HEK293 (cell line): Measurements from ENCODE around the gene POP7.

Source experiments
- GFI1B ChIP-seq: fragments of 450-650 bp; formaldehyde crosslinking; IDR thresholded peaks from 2 replicates; pipeline ENCODE4 v1.5.1; 2016; ENCODE audit warnings: missing biosample characterization, missing genetic modification characterization
- MEIS1 ChIP-seq: sonication (generic); formaldehyde crosslinking; IDR thresholded peaks from 2 replicates; pipeline ENCODE4 v1.8.1; 2022; ENCODE audit warnings: missing genetic modification reagents, mild to moderate bottlenecking, borderline replicate concordance
- OSR2 ChIP-seq: fragments of 450-650 bp; formaldehyde crosslinking; IDR thresholded peaks from 2 replicates; pipeline ENCODE4 v1.5.1; 2016; ENCODE audit warnings: missing biosample characterization, missing genetic modification characterization
- SP2 ChIP-seq: fragments of 450-650 bp; formaldehyde crosslinking; IDR thresholded peaks from 2 replicates; pipeline ENCODE4 v1.5.1; 2016; ENCODE audit warnings: missing biosample characterization, missing genetic modification characterization
- SP7 ChIP-seq: fragments of 450-650 bp; formaldehyde crosslinking; IDR thresholded peaks from 2 replicates; pipeline ENCODE4 v1.5.1; 2016; ENCODE audit warnings: missing biosample characterization, missing genetic modification characterization
- TCF7L2 ChIP-seq: IDR thresholded peaks from 2 replicates; pipeline ENCODE4 v1.6.1; 2011; ENCODE audit warnings: low read depth, mild to moderate bottlenecking, inconsistent platforms, low read length, moderate library complexity, borderline replicate concordance
- ZBTB26 ChIP-seq: fragments of 450-650 bp; formaldehyde crosslinking; optimal IDR thresholded peaks from 2 replicates; pipeline ENCODE3; 2016; ENCODE audit warnings: missing biosample characterization, mild to moderate bottlenecking, missing genetic modification characterization
- ZBTB8A ChIP-seq: fragments of 450-650 bp; formaldehyde crosslinking; IDR thresholded peaks from 2 replicates; pipeline ENCODE4 v1.5.1; 2016; ENCODE audit warnings: missing biosample characterization, missing genetic modification characterization
- ZEB2 ChIP-seq: fragments of 450-650 bp; formaldehyde crosslinking; IDR thresholded peaks from 2 replicates; pipeline ENCODE4 v1.5.1; 2016; ENCODE audit warnings: missing biosample characterization, missing genetic modification characterization
- ZFP69B ChIP-seq: fragments of 450-650 bp; formaldehyde crosslinking; IDR thresholded peaks from 2 replicates; pipeline ENCODE4 v1.5.1; 2016; ENCODE audit warnings: missing biosample characterization, missing genetic modification characterization
- ZNF112 ChIP-seq: fragments of 450-650 bp; formaldehyde crosslinking; IDR thresholded peaks from 2 replicates; pipeline ENCODE4 v1.5.0; 2017; ENCODE audit warnings: missing biosample characterization, missing genetic modification characterization
- ZNF132 ChIP-seq: fragments of 450-650 bp; formaldehyde crosslinking; IDR thresholded peaks from 2 replicates; pipeline ENCODE4 v1.5.1; 2017; ENCODE audit warnings: missing biosample characterization, missing genetic modification characterization, borderline replicate concordance
- ZNF24 ChIP-seq: fragments of 450-650 bp; formaldehyde crosslinking; IDR thresholded peaks from 2 replicates; pipeline ENCODE4 v1.5.1; 2016; ENCODE audit warnings: missing biosample characterization, missing genetic modification characterization
- ZNF266 ChIP-seq: fragments of 450-650 bp; formaldehyde crosslinking; IDR thresholded peaks from 2 replicates; pipeline ENCODE4 v1.5.1; 2016; ENCODE audit warnings: missing biosample characterization, missing genetic modification characterization, low read depth
- ZNF280D ChIP-seq: fragments of 450-650 bp; formaldehyde crosslinking; IDR thresholded peaks from 2 replicates; pipeline ENCODE4 v1.5.1; 2016; ENCODE audit warnings: missing biosample characterization, missing genetic modification characterization
- ZNF37A ChIP-seq: fragments of 450-650 bp; IDR thresholded peaks from 2 replicates; pipeline ENCODE4 v1.5.1; 2018; ENCODE audit warnings: missing biosample characterization, missing genetic modification characterization
- ZNF548 ChIP-seq: fragments of 450-650 bp; formaldehyde crosslinking; IDR thresholded peaks from 2 replicates; pipeline ENCODE4 v1.5.1; 2016; ENCODE audit warnings: missing biosample characterization, missing genetic modification characterization
- ZNF571 ChIP-seq: fragments of 450-650 bp; formaldehyde crosslinking; IDR thresholded peaks from 2 replicates; pipeline ENCODE4 v1.5.0; 2017; ENCODE audit warnings: missing biosample characterization, missing genetic modification characterization
- ZNF585B ChIP-seq: fragments of 450-650 bp; formaldehyde crosslinking; IDR thresholded peaks from 2 replicates; pipeline ENCODE4 v1.5.1; 2016; ENCODE audit warnings: missing biosample characterization, missing genetic modification characterization
- ZNF600 ChIP-seq: fragments of 450-650 bp; formaldehyde crosslinking; IDR thresholded peaks from 2 replicates; pipeline ENCODE4 v1.5.1; 2016; ENCODE audit warnings: missing biosample characterization, missing genetic modification characterization
- ZNF692 ChIP-seq: fragments of 450-650 bp; formaldehyde crosslinking; IDR thresholded peaks from 2 replicates; pipeline ENCODE4 v1.5.1; 2016; ENCODE audit warnings: missing biosample characterization, missing genetic modification characterization
- ZNF701 ChIP-seq: fragments of 450-650 bp; formaldehyde crosslinking; IDR thresholded peaks from 2 replicates; pipeline ENCODE4 v1.5.1; 2016; ENCODE audit warnings: missing biosample characterization, missing genetic modification characterization
- TF ChIP-seq, protein P1 (sequence below): fragments of 450-650 bp; formaldehyde crosslinking; IDR thresholded peaks from 2 replicates; pipeline ENCODE4 v1.5.1; 2016; ENCODE audit warnings: missing biosample characterization, missing genetic modification characterization, borderline replicate concordance
- TF ChIP-seq, protein P2 (sequence below): fragments of 450-650 bp; formaldehyde crosslinking; IDR thresholded peaks from 2 replicates; pipeline ENCODE4 v1.5.1; 2016; ENCODE audit warnings: missing biosample characterization, missing genetic modification characterization
- TF ChIP-seq, protein P3 (sequence below): fragments of 450-650 bp; formaldehyde crosslinking; IDR thresholded peaks from 2 replicates; pipeline ENCODE4 v1.5.1; 2017; ENCODE audit warnings: missing biosample characterization, missing genetic modification characterization

The POP7 gene

DNA sequence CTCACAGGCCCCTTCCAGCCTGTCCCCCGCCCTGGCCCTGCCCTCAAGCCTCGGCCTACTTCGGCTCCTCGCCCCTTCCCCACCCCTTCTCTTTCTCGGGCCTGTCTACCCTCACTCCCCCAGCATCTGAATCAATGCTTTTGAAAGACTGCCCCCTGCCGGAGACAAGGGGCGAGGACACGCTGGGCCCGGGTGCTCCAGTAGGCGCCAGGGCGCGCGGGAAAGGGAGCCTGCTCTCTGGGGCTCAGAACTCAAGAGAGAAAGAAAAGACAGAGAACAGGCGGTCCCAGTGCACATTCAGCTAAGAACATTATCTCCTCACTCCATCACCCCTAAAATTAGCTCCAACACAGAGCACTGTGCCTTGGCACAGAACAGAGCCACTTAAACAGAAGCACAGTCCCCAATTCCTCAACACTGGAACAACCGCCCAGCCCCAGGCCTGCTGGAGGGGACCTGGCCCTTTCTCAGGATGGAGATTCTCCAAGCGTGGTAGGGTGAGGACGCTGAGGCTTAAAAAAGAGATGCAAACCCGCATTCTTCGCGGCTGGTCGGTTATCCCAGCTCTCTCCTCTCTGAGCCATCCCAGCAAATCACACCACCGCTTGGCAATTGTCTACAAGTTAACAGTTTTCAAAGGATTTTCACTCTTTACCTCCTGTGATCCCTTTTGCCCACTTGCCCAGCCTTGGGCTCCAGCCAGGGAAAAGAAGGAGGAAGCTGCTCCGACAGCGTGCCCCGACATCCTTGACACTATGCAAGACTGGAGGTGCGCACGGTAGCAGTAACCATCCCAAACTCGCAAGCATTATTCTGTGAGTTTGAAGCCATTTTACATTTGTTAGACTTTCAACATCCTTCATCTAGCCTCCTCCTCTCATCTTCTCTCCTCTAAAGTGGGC lies 14.0 kb upstream of the POP7 start (continued):
- TF ChIP-seq ZBTB26 (tag by site-specific recombination): peak; percentile 51
- TF ChIP-seq, protein P1, sequence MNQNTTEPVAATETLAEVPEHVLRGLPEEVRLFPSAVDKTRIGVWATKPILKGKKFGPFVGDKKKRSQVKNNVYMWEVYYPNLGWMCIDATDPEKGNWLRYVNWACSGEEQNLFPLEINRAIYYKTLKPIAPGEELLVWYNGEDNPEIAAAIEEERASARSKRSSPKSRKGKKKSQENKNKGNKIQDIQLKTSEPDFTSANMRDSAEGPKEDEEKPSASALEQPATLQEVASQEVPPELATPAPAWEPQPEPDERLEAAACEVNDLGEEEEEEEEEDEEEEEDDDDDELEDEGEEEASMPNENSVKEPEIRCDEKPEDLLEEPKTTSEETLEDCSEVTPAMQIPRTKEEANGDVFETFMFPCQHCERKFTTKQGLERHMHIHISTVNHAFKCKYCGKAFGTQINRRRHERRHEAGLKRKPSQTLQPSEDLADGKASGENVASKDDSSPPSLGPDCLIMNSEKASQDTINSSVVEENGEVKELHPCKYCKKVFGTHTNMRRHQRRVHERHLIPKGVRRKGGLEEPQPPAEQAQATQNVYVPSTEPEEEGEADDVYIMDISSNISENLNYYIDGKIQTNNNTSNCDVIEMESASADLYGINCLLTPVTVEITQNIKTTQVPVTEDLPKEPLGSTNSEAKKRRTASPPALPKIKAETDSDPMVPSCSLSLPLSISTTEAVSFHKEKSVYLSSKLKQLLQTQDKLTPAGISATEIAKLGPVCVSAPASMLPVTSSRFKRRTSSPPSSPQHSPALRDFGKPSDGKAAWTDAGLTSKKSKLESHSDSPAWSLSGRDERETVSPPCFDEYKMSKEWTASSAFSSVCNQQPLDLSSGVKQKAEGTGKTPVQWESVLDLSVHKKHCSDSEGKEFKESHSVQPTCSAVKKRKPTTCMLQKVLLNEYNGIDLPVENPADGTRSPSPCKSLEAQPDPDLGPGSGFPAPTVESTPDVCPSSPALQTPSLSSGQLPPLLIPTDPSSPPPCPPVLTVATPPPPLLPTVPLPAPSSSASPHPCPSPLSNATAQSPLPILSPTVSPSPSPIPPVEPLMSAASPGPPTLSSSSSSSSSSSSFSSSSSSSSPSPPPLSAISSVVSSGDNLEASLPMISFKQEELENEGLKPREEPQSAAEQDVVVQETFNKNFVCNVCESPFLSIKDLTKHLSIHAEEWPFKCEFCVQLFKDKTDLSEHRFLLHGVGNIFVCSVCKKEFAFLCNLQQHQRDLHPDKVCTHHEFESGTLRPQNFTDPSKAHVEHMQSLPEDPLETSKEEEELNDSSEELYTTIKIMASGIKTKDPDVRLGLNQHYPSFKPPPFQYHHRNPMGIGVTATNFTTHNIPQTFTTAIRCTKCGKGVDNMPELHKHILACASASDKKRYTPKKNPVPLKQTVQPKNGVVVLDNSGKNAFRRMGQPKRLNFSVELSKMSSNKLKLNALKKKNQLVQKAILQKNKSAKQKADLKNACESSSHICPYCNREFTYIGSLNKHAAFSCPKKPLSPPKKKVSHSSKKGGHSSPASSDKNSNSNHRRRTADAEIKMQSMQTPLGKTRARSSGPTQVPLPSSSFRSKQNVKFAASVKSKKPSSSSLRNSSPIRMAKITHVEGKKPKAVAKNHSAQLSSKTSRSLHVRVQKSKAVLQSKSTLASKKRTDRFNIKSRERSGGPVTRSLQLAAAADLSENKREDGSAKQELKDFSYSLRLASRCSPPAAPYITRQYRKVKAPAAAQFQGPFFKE (tag by site-specific recombination): no peak
- TF ChIP-seq SP7 (tag by site-specific recombination): peak; percentile 39
- no peak for TF ChIP-seq ZNF280D
- TF ChIP-seq SP2 (tag by site-specific recombination): no peak
- TF ChIP-seq ZFP69B (tag by site-specific recombination): 0 out of 2 replicates have a peak, but pooled peaks have one; percentile 34
- peak; percentile 86 for TF ChIP-seq ZNF600 (tag by site-specific recombination)
- TF ChIP-seq ZNF24 (tag by site-specific recombination): no peak
- TF ChIP-seq, protein P2, sequence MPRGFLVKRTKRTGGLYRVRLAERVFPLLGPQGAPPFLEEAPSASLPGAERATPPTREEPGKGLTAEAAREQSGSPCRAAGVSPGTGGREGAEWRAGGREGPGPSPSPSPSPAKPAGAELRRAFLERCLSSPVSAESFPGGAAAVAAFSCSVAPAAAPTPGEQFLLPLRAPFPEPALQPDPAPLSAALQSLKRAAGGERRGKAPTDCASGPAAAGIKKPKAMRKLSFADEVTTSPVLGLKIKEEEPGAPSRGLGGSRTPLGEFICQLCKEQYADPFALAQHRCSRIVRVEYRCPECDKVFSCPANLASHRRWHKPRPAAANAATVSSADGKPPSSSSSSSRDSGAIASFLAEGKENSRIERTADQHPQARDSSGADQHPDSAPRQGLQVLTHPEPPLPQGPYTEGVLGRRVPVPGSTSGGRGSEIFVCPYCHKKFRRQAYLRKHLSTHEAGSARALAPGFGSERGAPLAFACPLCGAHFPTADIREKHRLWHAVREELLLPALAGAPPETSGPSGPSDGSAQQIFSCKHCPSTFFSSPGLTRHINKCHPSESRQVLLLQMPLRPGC (tag by site-specific recombination): no peak
- no peak for TF ChIP-seq ZNF266 (tag by site-specific recombination)
- TF ChIP-seq ZNF571 (tag by site-specific recombination): no peak
- no peak for TF ChIP-seq GFI1B
- TF ChIP-seq ZNF548 (tag by site-specific recombination): no peak
- TF ChIP-seq ZBTB8A: peak; percentile 54; the same call in 1 of the 2 replicates
- 0 out of 2 replicates have a peak, but pooled peaks have one; percentile 17 for TF ChIP-seq OSR2 (tag by site-specific recombination)
- TF ChIP-seq ZNF585B (tag by site-specific recombination): no peak
- TF ChIP-seq TCF7L2: no peak
- TF ChIP-seq, protein P3, sequence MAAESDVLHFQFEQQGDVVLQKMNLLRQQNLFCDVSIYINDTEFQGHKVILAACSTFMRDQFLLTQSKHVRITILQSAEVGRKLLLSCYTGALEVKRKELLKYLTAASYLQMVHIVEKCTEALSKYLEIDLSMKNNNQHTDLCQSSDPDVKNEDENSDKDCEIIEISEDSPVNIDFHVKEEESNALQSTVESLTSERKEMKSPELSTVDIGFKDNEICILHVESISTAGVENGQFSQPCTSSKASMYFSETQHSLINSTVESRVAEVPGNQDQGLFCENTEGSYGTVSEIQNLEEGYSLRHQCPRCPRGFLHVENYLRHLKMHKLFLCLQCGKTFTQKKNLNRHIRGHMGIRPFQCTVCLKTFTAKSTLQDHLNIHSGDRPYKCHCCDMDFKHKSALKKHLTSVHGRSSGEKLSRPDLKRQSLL (tag by site-specific recombination): 0 out of 2 replicates have a peak, but pooled peaks have one; percentile 38
- TF ChIP-seq ZNF692 (tag by site-specific recombination): no peak
- no peak for TF ChIP-seq ZNF701 (tag by site-specific recombination)
- TF ChIP-seq ZNF132 (tag by site-specific recombination): no peak
- TF ChIP-seq ZNF37A: no peak
- TF ChIP-seq ZNF112: no peak
- 0 out of 2 replicates have a peak, but pooled peaks have one; percentile 17 for TF ChIP-seq ZEB2 (tag by site-specific recombination)
- no peak for TF ChIP-seq MEIS1 (CRISPR knock-in tag)
